DOHH2 (cell line): ENCODE data around the gene RUNX1.
"Not testable (repeated sequence)": the region's sequence is repeated elsewhere in the genome, so short reads cannot be mapped to it uniquely, and the experiment has no call there.

Experiments used
- H3F3A ChIP-seq: fragments of 200-600 bp; sonication (generic), shearing (Covaris generic); 2 replicates; pipeline ENCODE4 v1.6.0; 2016; ENCODE audit warnings: antibody characterized with exemption, mild to moderate bottlenecking; ENCODE audit not compliant: control insufficient read depth, insufficient read depth
- H3K27ac ChIP-seq: fragments of 200-600 bp; sonication (generic); 2 replicates; pipeline ENCODE4 v1.5.1; 2014; ENCODE audit warnings: low read depth, mild to moderate bottlenecking, low read length, moderate library complexity
- H3K27me3 ChIP-seq: fragments of 200-600 bp; sonication (generic); 2 replicates; pipeline ENCODE4 v1.6.1; 2014; ENCODE audit warnings: mild to moderate bottlenecking, low read length, mixed read lengths; ENCODE audit not compliant: control insufficient read depth
- H3K36me3 ChIP-seq: fragments of 200-600 bp; sonication (generic); 2 replicates; pipeline ENCODE4 v1.6.1; 2014; ENCODE audit warnings: mild to moderate bottlenecking, low read length, moderate library complexity, mixed read lengths; ENCODE audit not compliant: control insufficient read depth
- H3K4me1 ChIP-seq: fragments of 200-600 bp; sonication (generic); 2 replicates; pipeline ENCODE4 v1.6.1; 2014; ENCODE audit warnings: mild to moderate bottlenecking, low read length, mixed read lengths; ENCODE audit not compliant: control insufficient read depth
- H3K4me2 ChIP-seq: fragments of 200-600 bp; sonication (generic); 2 replicates; pipeline ENCODE4 v1.6.0; 2014; ENCODE audit warnings: mild to moderate bottlenecking, low read length, moderate library complexity
- H3K4me3 ChIP-seq: fragments of 200-600 bp; sonication (generic); 2 replicates; pipeline ENCODE4 v1.5.1; 2014; ENCODE audit warnings: mild to moderate bottlenecking, low read length, mixed read lengths
- H3K79me2 ChIP-seq: fragments of 200-600 bp; sonication (generic); 2 replicates; pipeline ENCODE4 v1.6.1; 2014; ENCODE audit warnings: mild to moderate bottlenecking, low read length, mixed read lengths; ENCODE audit not compliant: control insufficient read depth
- H3K9me2 ChIP-seq: fragments of 200-600 bp; sonication (generic); replicated peaks from 2 replicates; pipeline ENCODE4 v1.6.1; 2014; ENCODE audit warnings: mild to moderate bottlenecking, low read length, mixed read lengths; ENCODE audit not compliant: control insufficient read depth
- H3K9me3 ChIP-seq: fragments of 200-600 bp; sonication (generic); 2 replicates; pipeline ENCODE4 v1.6.1; 2014; ENCODE audit warnings: antibody characterized with exemption, low read length, mixed read lengths; ENCODE audit not compliant: control insufficient read depth, insufficient read depth
- H4K20me1 ChIP-seq: fragments of 200-600 bp; sonication (generic); 2 replicates; pipeline ENCODE4 v1.6.0; 2014; ENCODE audit warnings: low read depth, mild to moderate bottlenecking, antibody characterized with exemption, low read length, moderate library complexity; ENCODE audit not compliant: control insufficient read depth, insufficient read depth
- CTCF ChIP-seq: fragments of 200-600 bp; sonication (generic); IDR thresholded peaks from one replicate; pipeline ENCODE4 v1.5.1; 2014; ENCODE audit warnings: antibody characterized with exemption, mild to moderate bottlenecking, low read depth, low read length; ENCODE audit not compliant: poor library complexity, severe bottlenecking
- EZH2phosphoT487 ChIP-seq: fragments of 200-600 bp; sonication (generic); IDR thresholded peaks from 2 replicates; pipeline ENCODE4 v1.6.1; 2017; ENCODE audit warnings: borderline replicate concordance, mild to moderate bottlenecking, antibody characterized with exemption, low read length, moderate library complexity, mixed read lengths

RUNX1 gene

GRCh38 chr21:34805157-34805556, 243.9 kb downstream of the RUNX1 start:
- no peaks in the 10 kb centered on the region for H3F3A ChIP-seq
- H3K4me2 ChIP-seq, result no peak overlapping the region
- H3K27me3 ChIP-seq, result no peaks in the 10 kb centered on the region
- TF ChIP-seq EZH2phosphoT487 (no peak), CTCF (no peak)
- peaks cover 18% of the 10 kb centered on the region for H3K4me1 ChIP-seq
- no peaks in the 10 kb centered on the region for H3K9me3 ChIP-seq
- no peaks in the 10 kb centered on the region for H3K79me2 ChIP-seq
- no peak overlapping the region for H3K4me3 ChIP-seq
- peaks cover 57% of the 10 kb centered on the region for H3K36me3 ChIP-seq
- H4K20me1 ChIP-seq, result peaks cover 3% of the 10 kb centered on the region; the same call in 1 of the 2 replicates
- H3K9me2 ChIP-seq, result no peaks in the 10 kb centered on the region
- H3K27ac ChIP-seq, result no peak overlapping the region

GRCh38 chr21:34804584-34804983, 244.5 kb downstream of the RUNX1 start:
- H3F3A ChIP-seq, H3K79me2 ChIP-seq, H3K4me2 ChIP-seq, H3K9me3 ChIP-seq, H3K27ac ChIP-seq, H3K4me3 ChIP-seq, H3K27me3 ChIP-seq, H3K9me2 ChIP-seq, H4K20me1 ChIP-seq: not testable (repeated sequence)
- peaks cover 18% of the 10 kb centered on the region for H3K4me1 ChIP-seq
- peaks cover 60% of the 10 kb centered on the region for H3K36me3 ChIP-seq

DNA sequence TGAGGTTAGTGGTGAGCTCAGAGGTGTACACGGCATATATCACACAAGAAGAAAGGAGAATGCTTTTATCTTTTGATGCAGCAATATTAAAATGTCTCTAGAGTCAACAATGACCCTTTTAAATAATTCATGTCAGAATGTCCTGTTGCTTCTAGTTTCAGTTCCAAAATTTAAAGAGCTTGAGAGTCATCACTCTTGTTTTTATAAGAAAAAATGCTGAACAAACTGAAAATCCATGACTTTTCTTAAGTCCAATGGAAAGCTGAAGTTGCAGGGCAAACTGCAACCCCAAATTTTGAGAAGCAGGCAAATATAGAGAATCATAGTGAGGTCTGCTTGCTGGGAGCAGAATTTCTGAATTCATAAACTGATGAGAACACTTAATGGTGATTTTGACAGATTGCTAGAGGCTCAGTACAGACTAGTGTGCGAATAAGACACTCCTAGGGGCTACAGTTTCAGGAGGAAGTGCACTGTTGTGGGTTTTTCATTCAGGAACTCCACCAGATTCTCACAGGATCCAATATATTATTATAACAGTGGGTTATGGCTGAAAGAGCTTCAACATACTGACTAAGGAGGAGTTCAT, 245.2 kb downstream of the RUNX1 start:
- H3F3A ChIP-seq, result no peaks in the 10 kb centered on the region
- no peak overlapping the region for H3K4me3 ChIP-seq
- H3K36me3 ChIP-seq, result peaks cover 60% of the 10 kb centered on the region
- H3K4me1 ChIP-seq, result peaks cover 18% of the 10 kb centered on the region
- H4K20me1 ChIP-seq, result peaks cover 3% of the 10 kb centered on the region; the same call in 1 of the 2 replicates
- H3K9me2 ChIP-seq, result no peaks in the 10 kb centered on the region
- H3K27ac ChIP-seq, result no peak overlapping the region
- H3K27me3 ChIP-seq, result no peaks in the 10 kb centered on the region
- H3K9me3 ChIP-seq, result no peaks in the 10 kb centered on the region
- TF ChIP-seq CTCF, result no peak
- no peak for TF ChIP-seq EZH2phosphoT487
- no peak overlapping the region for H3K4me2 ChIP-seq
- no peaks in the 10 kb centered on the region for H3K79me2 ChIP-seq

DNA sequence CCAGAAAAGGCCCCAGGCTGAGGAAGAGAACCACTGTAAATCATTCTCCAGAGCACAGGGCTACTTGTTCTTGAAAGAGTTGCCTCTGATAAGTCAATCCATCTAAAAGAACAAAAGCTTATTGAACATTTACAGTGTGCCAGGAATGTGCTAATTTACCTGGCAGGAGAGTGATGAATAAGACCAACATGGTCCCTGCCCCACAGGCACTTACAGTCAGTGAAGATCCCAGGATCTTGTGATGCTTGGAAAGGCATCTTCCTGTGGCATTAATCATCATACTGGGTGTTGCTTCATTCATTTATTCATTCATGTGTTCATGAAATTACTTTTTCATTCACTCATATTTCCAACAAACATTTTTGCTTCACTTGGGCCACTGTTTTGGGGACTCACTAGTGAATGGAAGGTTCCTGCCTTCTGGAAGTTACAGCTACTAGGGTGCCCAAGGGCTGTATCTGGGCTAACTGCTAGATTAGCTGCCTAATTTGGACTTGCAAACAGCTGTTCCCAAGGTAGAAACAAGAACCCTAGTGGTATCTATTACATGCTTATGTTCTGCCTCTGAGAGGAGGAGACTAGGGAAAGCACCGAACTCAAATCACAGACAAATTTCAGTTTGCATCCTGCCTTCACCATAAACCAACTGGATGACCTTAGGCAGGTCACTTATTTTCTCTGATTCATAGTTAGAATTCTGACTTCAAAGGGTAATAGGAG, 246.8 kb downstream of the RUNX1 start:
- H3K36me3 ChIP-seq, result peaks cover 60% of the 10 kb centered on the region
- no peak overlapping the region for H3K27ac ChIP-seq
- no peak overlapping the region for H3K4me2 ChIP-seq
- H3K4me1 ChIP-seq, result peaks cover 18% of the 10 kb centered on the region
- H3F3A ChIP-seq, result no peaks in the 10 kb centered on the region
- no peak overlapping the region for H3K4me3 ChIP-seq
- H4K20me1 ChIP-seq, result peaks cover 3% of the 10 kb centered on the region; the same call in 1 of the 2 replicates
- TF ChIP-seq EZH2phosphoT487, result no peak
- no peak for TF ChIP-seq CTCF
- no peaks in the 10 kb centered on the region for H3K79me2 ChIP-seq
- H3K27me3 ChIP-seq, result no peaks in the 10 kb centered on the region
- H3K9me2 ChIP-seq, result no peaks in the 10 kb centered on the region
- no peaks in the 10 kb centered on the region for H3K9me3 ChIP-seq
